Measurements from ENCODE around the gene ADAMTSL2. TPM values are rescaled to one million over a fixed set of nuclear protein-coding genes. Genes with fewer than 3 reads are reported as not detected.

ADAMTSL2 gene
- total RNA-seq, 4 donors from 2014 or later, result 0.34 to 0.75 (median 0.57) TPM

GRCh38 chr9:133563291-133563796 is 28.8 kb downstream of the ADAMTSL2 start:
- TF ChIP-seq CTCF (IDR thresholded peaks at IDR 0.05; ENCODE audit: low read depth), result no peak

GRCh38 chr9:133564451-133565116 is 30.1 kb downstream of the ADAMTSL2 start:
- TF ChIP-seq CTCF (IDR thresholded peaks at IDR 0.05; ENCODE audit: low read depth), result no peak

GRCh38 chr9:133566382-133566781 is 31.9 kb downstream of the ADAMTSL2 start:
- TF ChIP-seq CTCF (IDR thresholded peaks at IDR 0.05; ENCODE audit: low read depth), result no peak

- TF ChIP-seq CTCF (IDR thresholded peaks at IDR 0.05; ENCODE audit: low read depth), result no peak
Measured at GRCh38 chr9:133566817-133567216, 32.3 kb downstream of the ADAMTSL2 start.

GRCh38 chr9:133568186-133568585 is 33.7 kb downstream of the ADAMTSL2 start:
- no peak for TF ChIP-seq CTCF (IDR thresholded peaks at IDR 0.05; ENCODE audit: low read depth)

GRCh38 chr9:133569121-133569785 is 34.7 kb downstream of the ADAMTSL2 start:
- no peak for TF ChIP-seq CTCF (IDR thresholded peaks at IDR 0.05; ENCODE audit: low read depth)

- no peak for TF ChIP-seq CTCF (IDR thresholded peaks at IDR 0.05; ENCODE audit: low read depth)
Measured at GRCh38 chr9:133569891-133570690, 35.6 kb downstream of the ADAMTSL2 start.

Measured in subcutaneous adipose tissue (tissue), 4 donors.